ENCODE measurements around the gene MAGEB3.

The MAGEB3 gene

DNA sequence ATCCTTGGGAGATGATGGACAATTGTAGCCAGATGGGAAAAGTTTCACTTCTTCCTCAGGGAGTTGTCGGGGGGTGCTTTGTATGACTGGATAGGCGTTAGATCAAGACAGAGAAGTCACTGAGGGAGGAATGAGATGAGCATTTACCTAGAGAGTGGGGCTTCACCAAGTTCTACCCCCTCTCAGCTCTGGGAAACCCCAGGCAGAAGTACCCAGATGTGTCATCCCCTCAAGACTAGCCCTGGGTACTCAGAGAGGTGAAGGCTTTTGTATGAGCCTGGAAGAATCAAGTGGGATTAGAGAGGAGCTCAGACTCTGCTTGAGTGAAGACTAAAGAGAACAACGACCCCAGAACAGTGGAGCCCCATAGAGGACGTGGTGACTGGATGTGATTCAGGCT lies 18.4 kb downstream of the MAGEB3 start:
- H3K4me3 ChIP-seq (ENCODE audit: low read depth, low read length): no peak overlapping the region

GRCh38 chrX:30253257-30253656 lies 22.8 kb downstream of the MAGEB3 start:
- H3K4me3 ChIP-seq (ENCODE audit: low read depth, low read length): no peak overlapping the region
- TF ChIP-seq CTCF (IDR thresholded peaks at IDR 0.05; ENCODE audit: low read depth, low read length): no peak

More for the DNA sequence above, 18.4 kb downstream of the MAGEB3 start:
- TF ChIP-seq CTCF (IDR thresholded peaks at IDR 0.05; ENCODE audit: low read depth, low read length): no peak

GRCh38 chrX:30259927-30260326 lies 29.5 kb downstream of the MAGEB3 start:
- no peak for TF ChIP-seq CTCF (IDR thresholded peaks at IDR 0.05; ENCODE audit: low read depth, low read length)
- H3K4me3 ChIP-seq (ENCODE audit: low read depth, low read length): no peak overlapping the region

DNA sequence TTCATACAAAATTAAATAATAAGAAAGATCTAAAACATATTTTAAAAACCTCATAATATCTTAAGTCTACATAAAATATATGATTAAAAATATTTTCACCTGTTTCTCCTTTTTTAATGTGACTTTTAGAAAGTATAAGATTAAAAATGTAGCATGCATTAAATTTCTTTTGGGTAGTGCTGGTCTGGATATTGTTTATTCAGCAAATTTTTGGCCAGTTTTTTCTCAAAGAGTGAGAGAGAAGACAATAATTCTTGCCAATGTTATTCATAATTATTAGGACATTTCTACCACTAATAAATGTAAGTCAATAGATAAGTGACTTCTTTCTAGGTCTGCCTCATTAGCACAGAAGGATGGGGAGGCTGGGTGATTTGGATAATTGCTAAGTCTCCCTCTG lies 30.6 kb downstream of the MAGEB3 start:
- no peak for TF ChIP-seq CTCF (IDR thresholded peaks at IDR 0.05; ENCODE audit: low read depth, low read length)
- no peak overlapping the region for H3K4me3 ChIP-seq (ENCODE audit: low read depth, low read length)

- no peak for TF ChIP-seq CTCF (IDR thresholded peaks at IDR 0.05; ENCODE audit: low read depth, low read length)
- H3K4me3 ChIP-seq (ENCODE audit: low read depth, low read length): no peak overlapping the region
Observed at GRCh38 chrX:30262763-30263162, 32.3 kb downstream of the MAGEB3 start.

- TF ChIP-seq CTCF (IDR thresholded peaks at IDR 0.05; ENCODE audit: low read depth, low read length): no peak
- H3K4me3 ChIP-seq (ENCODE audit: low read depth, low read length): no peak overlapping the region
Observed at GRCh38 chrX:30270639-30271038, 40.2 kb downstream of the MAGEB3 start.

- no peak overlapping the region for H3K4me3 ChIP-seq (ENCODE audit: low read depth, low read length)
- no peak for TF ChIP-seq CTCF (IDR thresholded peaks at IDR 0.05; ENCODE audit: low read depth, low read length)
Observed at GRCh38 chrX:30275498-30275897, 45.0 kb downstream of the MAGEB3 start.

All from WI38 (cell line).